Diencephalon (tissue), 1 donor: ENCODE results near the gene VPS4A. TPM values are rescaled to one million over a fixed set of nuclear protein-coding genes. Genes with fewer than 3 reads are reported as not detected.

Experiments used
- total RNA-seq: library from RNA; depleted of rRNA; stranded (reverse); fragments of >200 nt; gene quantifications from one replicate; pipeline ENCODE4 v1.2.3, GENCODE V29; 2014

Gene VPS4A
- total RNA-seq, result 41.8 TPM

DNA sequence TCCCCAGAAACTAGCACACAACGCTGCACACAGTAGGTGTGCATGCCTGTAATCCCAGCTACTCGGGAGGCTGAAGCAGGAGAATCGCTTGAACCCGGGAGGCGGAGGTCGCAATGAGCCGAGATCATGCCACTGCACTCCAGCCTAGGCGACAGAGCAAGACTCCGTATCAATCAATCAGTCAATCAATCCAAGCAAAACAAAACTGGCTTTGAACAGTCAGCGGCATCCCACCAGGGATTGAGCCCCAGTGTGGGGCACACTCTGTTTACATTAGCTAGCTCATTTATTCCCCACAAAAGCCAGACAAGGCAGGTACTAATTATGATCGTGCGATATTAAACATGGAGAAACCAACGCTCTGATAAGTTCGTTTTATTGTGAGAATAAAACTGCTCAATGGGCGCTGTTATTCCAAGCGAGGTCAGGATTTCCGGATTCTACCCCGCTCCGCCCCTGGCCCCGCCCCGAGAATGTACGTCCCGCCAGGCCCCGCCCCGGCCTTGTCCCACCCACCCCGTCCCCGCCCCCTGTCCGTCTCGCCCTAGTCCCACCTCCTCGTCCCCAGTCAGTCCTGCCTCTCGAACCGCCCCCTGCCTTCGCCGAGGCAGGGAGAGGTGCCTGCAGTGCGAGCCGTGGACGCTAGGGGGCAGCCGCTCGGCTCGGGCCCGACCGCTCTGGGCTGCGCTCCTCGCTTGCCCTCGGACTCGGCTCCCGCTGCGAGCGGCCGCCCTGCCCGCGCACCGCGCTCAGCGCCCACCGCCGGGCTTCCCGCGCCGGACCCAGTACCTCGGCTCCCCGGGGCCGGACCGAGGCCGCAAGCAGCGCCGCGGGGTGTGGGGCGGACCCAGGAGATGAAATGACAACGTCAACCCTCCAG lies at the start of gene VPS4A:
TSS of gene VPS4A (plus strand) at position 698 of the 880 bp plus-strand sequence. CDS start at position 860, 162 bp downstream.

GRCh38 chr16:69330286-69331109 lies 19.3 kb downstream of the VPS4A start, which contains the start of gene PDF:
PDF (minus strand) TSS chr16:69330588; CDS start chr16:69330570, 18 bp downstream.

GRCh38 chr16:69339289-69340094 lies 28.3 kb downstream of the VPS4A start, which contains the start of the genes COG8 and NIP7:
COG8 (minus strand) TSS chr16:69339564; CDS start chr16:69339552, 12 bp downstream.
NIP7 (plus strand) TSS chr16:69339772; CDS start chr16:69339830, 58 bp downstream.

GRCh38 chr16:69351309-69352027 lies 40.3 kb downstream of the VPS4A start, which contains the start of gene TMED6:
TMED6 (minus strand) TSS chr16:69351786; CDS start chr16:69351753, 33 bp downstream.

Other genes with a start within 250 kb of the VPS4A start
- 12.0 TPM for gene HAS3, start 205.7 kb upstream of the VPS4A start, total RNA-seq
- gene CHTF8, start 178.8 kb upstream of the VPS4A start, total RNA-seq, result 39.2 TPM
- gene UTP4, start 178.7 kb upstream of the VPS4A start, total RNA-seq, result 34.1 TPM
- 11.5 TPM for gene SNTB2, start 124.2 kb upstream of the VPS4A start, total RNA-seq
- 5.3 TPM for gene PDF, start 19.2 kb downstream of the VPS4A start, total RNA-seq
- 43.6 TPM for gene COG8, start 28.2 kb downstream of the VPS4A start, total RNA-seq
- 17.3 TPM for gene NIP7, start 28.4 kb downstream of the VPS4A start, total RNA-seq
- gene TMED6, start 40.4 kb downstream of the VPS4A start, total RNA-seq, result not detected
- gene TERF2, start 74.7 kb downstream of the VPS4A start, total RNA-seq, result 47.7 TPM
- 57.4 TPM for gene CYB5B, start 113.3 kb downstream of the VPS4A start, total RNA-seq